Measurements from ENCODE around the gene PLAAT5.
"Not testable (repeated sequence)": the region's sequence is repeated elsewhere in the genome, so short reads cannot be mapped to it uniquely, and the experiment has no call there.

GRCh38 chr11:63430731-63431130 is 60.2 kb downstream of the PLAAT5 start:
- not testable (repeated sequence) for TF ChIP-seq SP1 (IDR thresholded peaks at IDR 0.05); FOXA1 (IDR thresholded peaks at IDR 0.05); LEF1 (IDR thresholded peaks at IDR 0.05; ENCODE audit: borderline replicate concordance); FOXK2 (IDR thresholded peaks at IDR 0.05); PKNOX1 (IDR thresholded peaks at IDR 0.05); BHLHE40 (IDR thresholded peaks at IDR 0.05; ENCODE audit: borderline replicate concordance); TARDBP (IDR thresholded peaks at IDR 0.05); NFRKB (IDR thresholded peaks at IDR 0.05); SUZ12 (IDR thresholded peaks at IDR 0.05)

All from HEK293T (cell line).